ENCODE measurements around the gene SPSB4.

GRCh38 chr3:141128126-141128777, 77.1 kb downstream of the SPSB4 start:
- TF ChIP-seq POLR2AphosphoS5 (IDR thresholded peaks at IDR 0.05; ENCODE audit: insufficient read depth in 1 of 2, low read depth in 1 of 2) (no peak), CTCF (IDR thresholded peaks at IDR 0.05) (no peak)

All from vagina (tissue), 2 donors.